GM12878 (cell line): ENCODE results near the gene MED19. TPM values are rescaled to one million over a fixed set of nuclear protein-coding genes. Genes with fewer than 3 reads are reported as not detected.

Experiments
- BHLHE40 ChIP-seq, 2 experiments: fragments of 450-650 bp in 1 of 2; IDR thresholded peaks; 2 replicates each; pipeline ENCODE4 v1.6.1; 2011 to 2017; ENCODE audit warnings: low read depth in 2 of 2, borderline replicate concordance in 1 of 2, improper control_type of control experiment in 1 of 2, low read length in 1 of 2, mild to moderate bottlenecking in 1 of 2
- CHD4 ChIP-seq: fragments of 200-600 bp; sonication (generic); IDR thresholded peaks from 2 replicates; pipeline ENCODE4 v1.6.1; 2016; ENCODE audit warnings: mild to moderate bottlenecking
- EGR1 ChIP-seq, 2 experiments: IDR thresholded peaks; 1 replicate in 1 of 2; 2 replicates in 1 of 2; pipeline ENCODE4 v1.6.1; 2011 to 2012; ENCODE audit warnings: low read depth in 2 of 2, low read length in 2 of 2, borderline replicate concordance in 1 of 2, mild to moderate bottlenecking in 1 of 2, moderate library complexity in 1 of 2
- FOXK2 ChIP-seq: fragments of 450-650 bp; IDR thresholded peaks from 2 replicates; pipeline ENCODE4 v1.6.1; 2017; ENCODE audit warnings: mild to moderate bottlenecking, moderate library complexity
- FOXM1 ChIP-seq: IDR thresholded peaks from 2 replicates; pipeline ENCODE4 v1.6.1; 2012; ENCODE audit warnings: low read depth, mild to moderate bottlenecking, inconsistent platforms, low read length, moderate library complexity
- HCFC1 ChIP-seq: fragments of 150-350 bp; IDR thresholded peaks from 2 replicates; pipeline ENCODE4 v1.6.1; 2014; ENCODE audit warnings: low read length
- HDAC6 ChIP-seq: fragments of 200-600 bp; sonication (generic); IDR thresholded peaks from one replicate; pipeline ENCODE4 v1.8.0; 2017; ENCODE audit warnings: antibody characterized with exemption; ENCODE audit not compliant: unreplicated experiment
- MEF2B ChIP-seq: fragments of 450-650 bp; IDR thresholded peaks from 2 replicates; pipeline ENCODE4 v1.6.1; 2018; ENCODE audit warnings: mild to moderate bottlenecking, moderate library complexity; ENCODE audit not compliant: partially characterized antibody, poor library complexity, severe bottlenecking
- NFXL1 ChIP-seq: fragments of 450-650 bp; IDR thresholded peaks from 2 replicates; pipeline ENCODE4 v1.6.1; 2017; ENCODE audit warnings: antibody characterized with exemption, mild to moderate bottlenecking, borderline replicate concordance
- NFYA ChIP-seq: IDR thresholded peaks from 2 replicates; pipeline ENCODE4 v1.6.1; 2011; ENCODE audit warnings: low read depth, mild to moderate bottlenecking, low read length, improper control_type of control experiment, borderline replicate concordance
- NR2C1 ChIP-seq: fragments of 450-650 bp; IDR thresholded peaks from 2 replicates; pipeline ENCODE4 v1.6.1; 2017; ENCODE audit warnings: antibody characterized with exemption, mild to moderate bottlenecking, moderate library complexity
- PAX8 ChIP-seq: fragments of 450-650 bp; IDR thresholded peaks from 2 replicates; pipeline ENCODE4 v1.6.1; 2017; ENCODE audit warnings: mild to moderate bottlenecking, moderate library complexity
- RBBP5 ChIP-seq: fragments of 200-600 bp; sonication (generic); conservative IDR thresholded peaks from 2 replicates; pipeline ENCODE4 v1.6.1; 2016
- SIX5 ChIP-seq: IDR thresholded peaks from 2 replicates; pipeline ENCODE4 v1.6.1; 2011; ENCODE audit warnings: mild to moderate bottlenecking, low read depth, low read length, moderate library complexity; ENCODE audit not compliant: severe bottlenecking
- SMARCA5 ChIP-seq: fragments of 450-650 bp; IDR thresholded peaks from 2 replicates; pipeline ENCODE4 v1.6.1; 2017; ENCODE audit warnings: mild to moderate bottlenecking
- SP1 ChIP-seq: IDR thresholded peaks from one replicate; pipeline ENCODE4 v1.6.1; 2011; ENCODE audit warnings: low read depth, low read length
- SREBF2 ChIP-seq: IDR thresholded peaks from 2 replicates; pipeline ENCODE4 v1.6.1; 2012; ENCODE audit warnings: mild to moderate bottlenecking, low read length
- TARDBP ChIP-seq: IDR thresholded peaks from 2 replicates; pipeline ENCODE4 v1.6.1; 2016; ENCODE audit warnings: borderline replicate concordance
- TBL1XR1 ChIP-seq: IDR thresholded peaks from 2 replicates; pipeline ENCODE4 v1.6.1; 2012; ENCODE audit warnings: low read depth, low read length, improper control_type of control experiment
- TCF12 ChIP-seq: IDR thresholded peaks from 2 replicates; pipeline ENCODE4 v1.6.1; 2011; ENCODE audit warnings: low read depth, mild to moderate bottlenecking, low read length
- YBX1 ChIP-seq: fragments of 450-650 bp; IDR thresholded peaks from 2 replicates; pipeline ENCODE4 v1.6.1; 2016; ENCODE audit warnings: antibody characterized with exemption
- ZZZ3 ChIP-seq: IDR thresholded peaks from 2 replicates; pipeline ENCODE4 v1.6.1; 2011; ENCODE audit warnings: low read depth; ENCODE audit not compliant: control insufficient read depth, insufficient read length
- polyA plus RNA-seq, 11 experiments: library from polyadenylated mRNA; depleted of rRNA in 4 of 11; unstranded in 6 of 11; stranded (reverse) in 5 of 11; fragments of >200 nt; fragmentation: Nextera tagmentation in 4 of 11; fragmentation: Illumina TruSeq in 1 of 11; extraction: Ambion mirVana in 4 of 11; extraction: Trizol in 1 of 11; gene quantifications; 1 replicate in 1 of 11; 2 replicates in 10 of 11; pipeline versions ENCODE4 v1.2.1 to v1.2.3, GENCODE V29; 2011 to 2016; ENCODE audit warnings: inconsistent platforms in 2 of 11, missing spikeins in 2 of 11, low read depth in 1 of 11
- total RNA-seq, 4 experiments: library from RNA; depleted of rRNA in 3 of 4; stranded (reverse); fragments of >200 nt in 3 of 4; fragmentation: Illumina TruSeq in 1 of 4; extraction: Trizol in 1 of 4; gene quantifications; 2 replicates each; pipeline versions ENCODE4 v1.2.1 to v1.2.3, GENCODE V29; 2013 to 2021
- TF ChIP-seq, protein P1 (sequence below): fragments of 450-650 bp; IDR thresholded peaks from 2 replicates; pipeline ENCODE4 v1.6.1; 2018; ENCODE audit warnings: borderline replicate concordance, mild to moderate bottlenecking; ENCODE audit not compliant: partially characterized antibody
- TF ChIP-seq, protein P2 (sequence below): fragments of 450-650 bp; IDR thresholded peaks from 2 replicates; pipeline ENCODE4 v1.6.1; 2016; ENCODE audit warnings: mild to moderate bottlenecking
- TF ChIP-seq, protein P3 (sequence below): IDR thresholded peaks from 2 replicates; pipeline ENCODE4 v1.6.1; 2012; ENCODE audit warnings: low read depth, low read length, improper control_type of control experiment
- TF ChIP-seq, protein P4 (sequence below): IDR thresholded peaks from 2 replicates; pipeline ENCODE4 v1.6.1; 2011; ENCODE audit warnings: low read depth, mild to moderate bottlenecking, low read length, moderate library complexity, borderline replicate concordance; ENCODE audit errors: extremely low read depth

Gene MED19
- total and polyA plus RNA-seq, 10 of the 15 experiments (the other 5 are each of a cell fraction or from before 2014, with no cell fraction given), result 4.9 to 28.2 (median 17.3) TPM

DNA sequence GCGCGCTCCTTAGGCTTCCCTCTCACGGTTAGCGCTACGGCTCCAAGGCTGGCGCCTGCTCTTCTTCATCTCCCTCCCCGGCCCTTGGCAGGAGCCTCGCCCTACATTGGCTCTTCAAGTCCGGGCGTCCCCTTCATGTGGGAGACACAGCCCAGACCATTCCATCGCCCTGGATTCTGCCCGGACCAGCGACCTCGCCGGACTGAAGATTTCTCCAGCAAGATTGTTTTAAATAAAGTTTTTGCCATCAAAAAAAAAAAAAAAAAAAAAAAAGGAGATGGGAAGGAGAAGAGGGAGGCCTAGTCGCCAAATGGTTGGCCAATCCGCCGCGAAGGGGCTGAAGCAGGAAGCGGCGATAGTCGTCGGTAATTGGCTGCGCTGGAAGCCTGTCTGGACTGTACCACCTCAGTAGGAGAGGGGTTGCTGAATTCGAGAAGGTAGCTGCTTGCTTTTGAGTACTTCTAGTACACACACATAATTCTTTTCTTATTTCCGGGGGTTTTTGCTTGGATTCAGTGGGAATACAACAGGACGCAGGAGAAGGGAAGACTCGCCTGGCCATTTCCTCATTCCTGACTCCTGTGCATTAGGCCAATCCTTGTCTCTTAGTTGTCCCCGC lies 44.8 kb downstream of the MED19 start (continued):
- TF ChIP-seq, protein P1, sequence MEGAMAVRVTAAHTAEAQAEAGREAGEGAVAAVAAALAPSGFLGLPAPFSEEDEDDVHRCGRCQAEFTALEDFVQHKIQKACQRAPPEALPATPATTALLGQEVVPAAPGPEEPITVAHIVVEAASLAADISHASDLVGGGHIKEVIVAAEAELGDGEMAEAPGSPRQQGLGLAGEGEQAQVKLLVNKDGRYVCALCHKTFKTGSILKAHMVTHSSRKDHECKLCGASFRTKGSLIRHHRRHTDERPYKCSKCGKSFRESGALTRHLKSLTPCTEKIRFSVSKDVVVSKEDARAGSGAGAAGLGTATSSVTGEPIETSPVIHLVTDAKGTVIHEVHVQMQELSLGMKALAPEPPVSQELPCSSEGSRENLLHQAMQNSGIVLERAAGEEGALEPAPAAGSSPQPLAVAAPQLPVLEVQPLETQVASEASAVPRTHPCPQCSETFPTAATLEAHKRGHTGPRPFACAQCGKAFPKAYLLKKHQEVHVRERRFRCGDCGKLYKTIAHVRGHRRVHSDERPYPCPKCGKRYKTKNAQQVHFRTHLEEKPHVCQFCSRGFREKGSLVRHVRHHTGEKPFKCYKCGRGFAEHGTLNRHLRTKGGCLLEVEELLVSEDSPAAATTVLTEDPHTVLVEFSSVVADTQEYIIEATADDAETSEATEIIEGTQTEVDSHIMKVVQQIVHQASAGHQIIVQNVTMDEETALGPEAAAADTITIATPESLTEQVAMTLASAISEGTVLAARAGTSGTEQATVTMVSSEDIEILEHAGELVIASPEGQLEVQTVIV, result peak; percentile 94
- TF ChIP-seq HDAC6, result no peak
- no peak for TF ChIP-seq NFXL1
- peak; percentile 29; the same call in 1 of the 2 replicates for TF ChIP-seq NFYA
- TF ChIP-seq FOXK2, result peak; percentile 98
- peak; percentile 82; the same call in 1 of the 2 replicates for TF ChIP-seq TARDBP
- TF ChIP-seq TBL1XR1, result 0 out of 2 replicates have a peak, but pooled peaks have one; percentile 17
- TF ChIP-seq TCF12, result no peak
- TF ChIP-seq HCFC1, result peak; percentile 37
- no peak for TF ChIP-seq EGR1 (IDR thresholded peaks at IDR 0.05; ENCODE audit: borderline replicate concordance in 1 of 2, low read depth in 2 of 2, low read length in 2 of 2)
- no peak for TF ChIP-seq RBBP5
- TF ChIP-seq BHLHE40 (IDR thresholded peaks at IDR 0.05; ENCODE audit: borderline replicate concordance in 1 of 2, low read depth in 2 of 2, low read length in 1 of 2), result peak in 1 of 2 experiments; percentile 96; a peak in 3 of 4 replicates
- TF ChIP-seq PAX8, result no peak
- TF ChIP-seq FOXM1, result no peak
- TF ChIP-seq ZZZ3, result no peak
- no peak for TF ChIP-seq SMARCA5
- TF ChIP-seq YBX1, result no peak
- TF ChIP-seq, protein P2, sequence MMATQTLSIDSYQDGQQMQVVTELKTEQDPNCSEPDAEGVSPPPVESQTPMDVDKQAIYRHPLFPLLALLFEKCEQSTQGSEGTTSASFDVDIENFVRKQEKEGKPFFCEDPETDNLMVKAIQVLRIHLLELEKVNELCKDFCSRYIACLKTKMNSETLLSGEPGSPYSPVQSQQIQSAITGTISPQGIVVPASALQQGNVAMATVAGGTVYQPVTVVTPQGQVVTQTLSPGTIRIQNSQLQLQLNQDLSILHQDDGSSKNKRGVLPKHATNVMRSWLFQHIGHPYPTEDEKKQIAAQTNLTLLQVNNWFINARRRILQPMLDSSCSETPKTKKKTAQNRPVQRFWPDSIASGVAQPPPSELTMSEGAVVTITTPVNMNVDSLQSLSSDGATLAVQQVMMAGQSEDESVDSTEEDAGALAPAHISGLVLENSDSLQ, result peak; percentile 99
- TF ChIP-seq MEF2B, result peak; percentile 9
- peak; percentile 33 for TF ChIP-seq SIX5
- TF ChIP-seq NR2C1, result peak; percentile 33
- TF ChIP-seq SREBF2, result no peak
- TF ChIP-seq, protein P3, sequence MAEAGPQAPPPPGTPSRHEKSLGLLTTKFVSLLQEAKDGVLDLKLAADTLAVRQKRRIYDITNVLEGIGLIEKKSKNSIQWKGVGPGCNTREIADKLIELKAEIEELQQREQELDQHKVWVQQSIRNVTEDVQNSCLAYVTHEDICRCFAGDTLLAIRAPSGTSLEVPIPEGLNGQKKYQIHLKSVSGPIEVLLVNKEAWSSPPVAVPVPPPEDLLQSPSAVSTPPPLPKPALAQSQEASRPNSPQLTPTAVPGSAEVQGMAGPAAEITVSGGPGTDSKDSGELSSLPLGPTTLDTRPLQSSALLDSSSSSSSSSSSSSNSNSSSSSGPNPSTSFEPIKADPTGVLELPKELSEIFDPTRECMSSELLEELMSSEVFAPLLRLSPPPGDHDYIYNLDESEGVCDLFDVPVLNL, result no peak
- TF ChIP-seq CHD4, result no peak
- TF ChIP-seq, protein P4, sequence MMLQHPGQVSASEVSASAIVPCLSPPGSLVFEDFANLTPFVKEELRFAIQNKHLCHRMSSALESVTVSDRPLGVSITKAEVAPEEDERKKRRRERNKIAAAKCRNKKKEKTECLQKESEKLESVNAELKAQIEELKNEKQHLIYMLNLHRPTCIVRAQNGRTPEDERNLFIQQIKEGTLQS, result peak; percentile 34; the same call in 1 of the 2 replicates
- peak; percentile 91 for TF ChIP-seq SP1
